ENCODE measurements around the gene CEP57. TPM values are rescaled to one million over a fixed set of nuclear protein-coding genes. Genes with fewer than 3 reads are reported as not detected.
"Not testable (repeated sequence)": the region's sequence is repeated elsewhere in the genome, so short reads cannot be mapped to it uniquely, and the experiment has no call there.

The CEP57 gene
- total RNA-seq, 1 donor = 39.0 TPM

DNA sequence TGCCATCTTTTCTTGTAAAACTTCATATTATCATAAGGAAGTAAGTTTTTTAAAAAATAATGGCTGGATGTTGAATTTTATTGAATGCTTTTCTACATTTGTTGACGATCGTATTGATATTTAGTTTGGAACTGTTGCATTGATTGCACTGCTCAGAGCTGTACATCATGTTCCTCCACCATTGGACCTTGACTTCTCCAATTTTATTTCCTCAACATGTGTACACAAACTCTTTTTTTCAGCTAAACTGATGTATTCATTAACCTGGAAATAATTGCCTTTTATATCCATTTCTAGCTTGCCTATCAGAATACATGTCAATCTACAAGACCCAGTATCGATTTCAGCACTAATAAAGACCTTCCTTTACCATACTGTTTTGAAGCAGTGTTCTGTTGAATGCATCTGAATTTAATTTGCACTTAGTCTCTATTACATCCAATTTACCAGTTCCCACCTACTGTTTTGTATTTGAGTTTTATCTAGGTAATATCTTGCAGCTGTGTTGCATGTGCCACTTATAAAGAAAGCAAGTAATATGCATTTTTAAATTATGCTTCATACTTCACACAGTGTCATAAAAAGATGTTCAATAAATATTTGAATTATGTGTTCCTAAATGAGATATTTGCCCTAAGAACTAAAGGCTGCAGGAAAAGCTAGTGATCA lies 5.5 kb downstream of the CEP57 start:
- no peak for DNase-seq (ENCODE audit: low read depth in 2 of 3, low spot score in 2 of 3)

DNA sequence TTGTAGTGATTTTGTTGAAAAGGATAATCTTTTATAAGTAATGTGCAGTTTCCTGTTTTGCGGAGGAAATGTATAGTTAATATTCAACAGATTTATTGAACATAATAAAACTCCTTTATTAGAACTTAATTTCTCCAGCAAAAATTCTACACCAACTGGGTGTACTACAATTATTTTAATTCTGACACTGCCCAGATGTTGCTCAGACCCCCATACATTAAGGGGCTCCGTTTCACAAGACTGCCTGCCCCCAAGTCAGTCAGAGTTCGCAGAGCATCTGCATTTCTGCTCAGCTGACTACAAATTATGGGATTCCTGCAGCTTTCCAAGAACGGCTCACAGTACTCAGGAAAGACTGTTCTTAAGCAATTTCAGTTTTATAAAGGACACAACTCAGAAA lies 6.2 kb downstream of the CEP57 start:
- DNase-seq (ENCODE audit: low read depth in 2 of 3, low spot score in 2 of 3) = no peak

DNA sequence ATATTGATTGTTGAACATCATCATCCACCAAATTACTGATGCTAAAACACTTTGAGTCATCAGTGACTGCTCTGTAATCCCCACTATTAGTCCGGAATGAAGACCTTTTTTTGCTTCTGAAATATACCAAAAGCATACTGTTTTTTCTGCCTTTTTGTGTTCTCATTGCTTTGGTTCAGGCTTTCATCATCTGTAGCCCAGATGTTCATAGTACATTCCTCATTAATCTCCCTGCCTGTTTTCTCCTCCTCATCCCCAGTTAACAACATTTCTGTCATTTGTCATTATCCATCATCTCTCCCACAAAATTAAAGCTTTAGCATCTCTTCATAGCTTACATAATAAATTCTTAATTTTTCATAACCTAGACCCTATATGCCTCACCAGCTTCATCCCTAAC lies 9.2 kb downstream of the CEP57 start:
- DNase-seq (ENCODE audit: low read depth in 2 of 3, low spot score in 2 of 3) = no peak

DNA sequence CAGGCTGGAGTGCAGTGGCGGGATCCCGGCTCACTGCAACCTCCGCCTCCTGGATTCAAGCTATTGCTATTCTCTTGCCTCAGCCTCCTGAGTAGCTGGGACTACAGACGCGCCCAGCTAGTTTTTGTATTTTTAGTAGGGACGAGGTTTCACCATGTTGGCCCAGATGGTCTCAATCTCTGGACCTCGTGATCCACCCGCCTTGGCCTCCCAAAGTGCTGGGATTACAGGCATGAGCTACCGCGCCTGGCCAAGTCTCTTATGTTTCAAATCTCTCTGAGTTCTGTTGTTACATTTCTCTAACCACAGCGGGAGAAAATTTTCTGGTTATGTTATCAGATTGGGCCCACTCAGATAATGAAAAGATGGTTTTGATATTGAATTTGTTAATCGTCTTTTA lies 10.1 kb downstream of the CEP57 start:
- DNase-seq (ENCODE audit: low read depth in 2 of 3, low spot score in 2 of 3) = no peak

DNA sequence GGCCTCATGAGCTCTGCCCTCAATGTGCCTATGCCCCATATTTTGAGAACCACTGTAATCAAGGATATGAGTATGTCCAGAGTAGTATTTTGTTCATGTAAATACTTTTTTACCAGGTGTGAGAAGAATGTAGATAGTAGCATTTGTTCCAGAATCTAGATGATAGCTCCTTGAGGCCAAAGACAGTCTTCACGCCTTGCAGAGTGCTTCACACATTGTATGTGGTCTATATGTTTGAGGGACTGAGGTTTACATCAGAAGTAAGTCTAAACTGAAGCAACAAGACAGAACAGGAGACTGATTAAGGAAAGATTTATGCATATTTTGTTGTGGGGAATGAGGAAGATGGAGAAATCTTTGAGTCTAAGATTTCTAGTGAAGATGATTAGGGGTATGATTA lies 12.5 kb downstream of the CEP57 start:
- DNase-seq (ENCODE audit: low read depth in 2 of 3, low spot score in 2 of 3) = no peak

DNA sequence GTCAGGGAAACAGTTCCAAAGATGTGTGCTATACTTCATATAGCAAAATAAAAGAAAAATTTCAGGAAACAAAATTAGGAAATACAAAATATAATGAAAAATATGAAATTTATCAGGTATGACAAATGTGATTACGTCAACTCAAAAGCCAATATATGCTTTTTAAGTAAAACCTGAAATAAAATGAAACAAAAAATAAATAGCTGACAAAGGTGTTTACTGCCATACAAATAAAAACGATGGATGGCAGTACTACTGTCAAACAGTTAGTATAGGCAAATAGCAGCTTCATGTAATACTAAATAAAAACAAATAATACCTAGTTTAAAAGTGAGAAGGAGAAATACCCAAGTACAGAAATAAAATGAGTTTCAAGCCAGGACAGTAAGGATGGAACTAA lies 13.7 kb downstream of the CEP57 start:
- DNase-seq (ENCODE audit: low read depth in 2 of 3, low spot score in 2 of 3) = no peak

DNA sequence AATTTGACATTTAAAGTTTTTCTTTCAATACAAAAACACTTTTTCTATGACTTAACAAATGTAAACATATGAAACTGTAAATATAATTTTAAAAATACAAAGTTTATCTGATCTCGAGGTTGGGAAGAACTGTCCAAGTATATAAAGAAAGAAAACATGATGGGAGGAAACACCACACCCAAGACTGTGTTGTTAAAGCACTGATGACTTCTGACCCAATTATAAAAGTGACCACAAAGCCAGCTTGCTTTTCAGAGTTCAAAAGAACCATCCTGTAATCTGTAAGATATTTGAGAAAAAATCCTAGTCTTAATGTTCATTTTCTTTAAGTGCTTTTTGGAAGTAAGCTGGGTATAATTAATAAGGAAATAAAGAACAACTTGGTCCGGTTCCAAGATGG lies 15.6 kb downstream of the CEP57 start:
- no peak for DNase-seq (ENCODE audit: low read depth in 2 of 3, low spot score in 2 of 3)

DNA sequence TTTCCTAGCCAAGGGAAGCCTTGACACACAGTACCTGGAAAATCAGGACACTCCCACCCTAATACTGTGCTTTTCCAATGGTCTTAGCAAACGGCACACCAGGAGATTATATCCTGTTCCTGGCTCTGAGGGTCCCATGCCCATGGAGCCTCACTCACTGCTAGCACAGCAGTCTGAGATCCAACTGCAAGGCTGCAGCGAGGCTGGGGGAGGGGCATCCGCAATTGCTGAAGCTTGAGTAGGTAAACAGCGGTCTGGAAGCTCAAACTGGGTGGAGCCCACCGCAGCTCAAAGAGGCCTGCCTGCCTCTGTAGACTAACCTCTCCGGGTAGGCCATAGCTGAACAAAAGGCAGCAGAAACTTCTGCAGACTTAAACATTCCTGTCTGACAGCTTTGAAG lies 16.2 kb downstream of the CEP57 start:
- not testable (repeated sequence) for DNase-seq (ENCODE audit: low read depth in 2 of 3, low spot score in 2 of 3)

DNA sequence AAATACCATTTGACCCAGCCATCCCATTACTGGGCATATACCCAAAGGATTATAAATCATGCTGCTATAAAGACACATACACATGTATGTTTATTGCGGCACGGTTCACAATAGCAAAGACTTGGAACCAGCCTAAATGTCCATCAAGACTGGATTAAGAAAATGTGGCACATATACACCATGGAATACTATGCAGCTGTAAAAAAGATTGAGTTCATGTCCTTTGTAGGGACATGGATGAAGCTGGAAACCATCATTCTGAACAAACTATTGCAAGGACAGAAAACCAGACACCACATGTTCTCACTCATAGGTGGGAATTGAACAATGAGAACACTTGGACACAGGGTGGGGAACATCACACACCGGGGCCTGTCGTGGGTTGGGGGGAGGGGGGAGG lies 20.8 kb downstream of the CEP57 start:
- not testable (repeated sequence) for DNase-seq (ENCODE audit: low read depth in 2 of 3, low spot score in 2 of 3)

DNA sequence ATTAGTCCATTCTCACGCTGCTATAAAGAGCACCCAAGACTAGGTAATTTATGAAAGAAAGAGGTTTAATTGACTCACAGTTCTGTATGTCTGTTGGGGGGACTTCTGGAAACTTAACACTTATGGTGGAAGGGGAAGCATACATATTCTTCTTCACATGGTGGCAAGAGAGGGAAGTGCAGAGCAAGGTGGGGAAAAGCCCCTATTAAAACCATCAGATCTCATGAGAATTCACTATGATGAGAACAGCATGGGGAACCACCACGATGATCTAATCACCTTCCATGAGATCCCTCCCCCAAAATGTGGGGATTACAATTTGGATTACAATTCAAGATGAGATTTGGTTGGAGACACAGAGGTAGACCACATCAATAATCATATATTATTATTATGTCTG lies 25.7 kb downstream of the CEP57 start:
- peak in 1 of 3 donors; percentile 3 for DNase-seq (ENCODE audit: low read depth in 2 of 3, low spot score in 2 of 3)

DNA sequence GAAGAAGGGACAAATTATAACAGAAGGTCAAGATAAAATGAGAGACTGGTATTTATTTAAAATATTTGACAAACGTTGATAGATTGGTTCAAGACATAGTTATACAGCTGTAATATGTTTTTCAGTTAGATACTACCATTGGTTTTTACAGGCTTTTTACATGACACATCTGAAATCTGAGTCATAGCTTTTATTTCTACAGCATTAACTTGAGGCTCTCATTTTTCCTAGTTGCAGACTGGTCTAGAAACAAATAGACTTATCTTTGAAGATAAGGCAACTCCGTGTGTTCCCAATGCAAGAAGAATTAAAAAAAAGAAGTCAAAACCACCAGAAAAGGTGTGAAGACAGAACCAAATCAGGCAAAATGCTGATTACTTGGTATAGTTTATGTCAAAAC lies 31.3 kb downstream of the CEP57 start:
- no peak for DNase-seq (ENCODE audit: low read depth in 2 of 3, low spot score in 2 of 3)

DNA sequence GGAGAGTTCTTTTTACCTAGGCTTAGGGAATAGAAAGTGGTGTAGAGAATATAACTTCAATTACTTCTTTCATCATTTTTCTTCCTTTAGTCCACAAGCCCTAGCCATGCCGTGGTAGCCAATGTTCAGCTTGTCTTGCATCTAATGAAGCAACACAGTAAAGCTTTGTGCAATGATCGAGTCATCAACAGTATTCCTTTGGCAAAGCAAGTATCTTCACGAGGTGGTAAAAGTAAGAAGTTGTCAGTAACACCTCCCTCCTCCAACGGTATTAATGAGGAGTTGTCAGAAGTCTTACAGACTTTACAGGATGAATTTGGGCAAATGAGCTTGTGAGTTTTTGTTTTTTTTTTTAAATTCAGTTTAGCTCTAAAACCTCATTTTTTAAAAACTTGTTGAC lies 37.4 kb downstream of the CEP57 start:
- DNase-seq (ENCODE audit: low read depth in 2 of 3, low spot score in 2 of 3) = no peak

DNA sequence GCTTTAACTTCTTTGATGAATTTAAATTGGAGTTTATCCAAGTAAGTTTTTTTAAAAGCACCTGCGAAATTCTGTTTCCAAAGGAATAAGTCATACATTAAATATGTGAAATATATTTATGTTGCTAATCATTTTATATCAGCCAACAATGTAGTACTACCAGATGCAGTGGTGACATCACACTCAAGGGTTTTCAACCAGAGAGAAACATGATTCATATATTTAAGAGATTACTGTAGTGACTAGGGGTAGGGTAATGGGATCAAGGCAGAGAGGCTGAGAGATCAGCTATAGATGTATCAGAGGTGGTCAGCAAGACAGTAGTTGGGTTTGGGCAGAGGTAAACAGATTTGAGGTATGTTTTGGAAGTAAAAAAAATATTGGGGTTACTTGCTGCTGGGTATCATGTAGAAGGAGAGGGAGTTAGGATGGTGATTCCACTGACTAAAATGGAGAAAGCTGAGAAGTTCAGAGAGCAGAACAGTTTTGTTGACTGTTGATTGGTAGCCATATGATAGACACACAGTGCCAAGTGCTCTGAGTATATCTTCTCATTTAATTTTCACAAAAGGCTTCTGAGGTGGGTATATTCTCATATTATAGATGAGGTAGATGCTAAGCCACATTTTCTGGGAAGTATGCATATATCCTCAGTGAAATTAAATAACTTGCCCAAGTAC lies 39.4 kb downstream of the CEP57 start:
- DNase-seq (ENCODE audit: low read depth in 2 of 3, low spot score in 2 of 3) = no peak

DNA sequence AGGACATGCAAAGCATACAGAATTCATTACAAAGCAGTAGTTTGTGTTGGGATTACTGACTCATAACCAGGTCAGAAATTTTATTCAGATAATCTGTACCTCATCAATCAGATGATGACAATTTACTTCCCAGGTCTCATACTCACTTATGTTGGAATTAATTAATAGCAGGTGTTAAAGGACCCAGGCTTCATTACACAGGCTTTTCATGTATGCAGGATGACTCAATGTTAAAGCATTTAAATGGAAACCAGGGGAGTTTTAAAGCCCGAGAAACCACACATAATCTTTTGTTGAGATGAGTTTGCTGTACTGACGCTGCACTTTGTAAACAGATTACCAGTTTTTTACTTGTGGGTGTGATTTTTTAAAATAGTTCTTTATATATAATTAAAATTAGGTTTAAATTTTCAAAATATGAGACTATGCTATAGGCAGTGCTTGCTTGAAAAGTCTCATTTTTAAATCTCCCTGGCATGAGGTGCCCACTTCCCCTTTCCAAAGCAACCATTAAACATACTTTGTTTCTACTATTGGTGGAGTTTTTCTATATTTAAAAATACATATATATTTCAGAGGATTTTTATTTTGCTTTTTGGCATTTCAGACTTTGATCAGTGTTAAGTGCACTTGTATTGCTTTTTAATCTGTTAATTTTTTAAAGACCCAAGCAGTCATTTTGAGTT lies 41.0 kb downstream of the CEP57 start:
- peak in 1 of 3 donors; percentile 8 for DNase-seq (ENCODE audit: low read depth in 2 of 3, low spot score in 2 of 3)

DNA sequence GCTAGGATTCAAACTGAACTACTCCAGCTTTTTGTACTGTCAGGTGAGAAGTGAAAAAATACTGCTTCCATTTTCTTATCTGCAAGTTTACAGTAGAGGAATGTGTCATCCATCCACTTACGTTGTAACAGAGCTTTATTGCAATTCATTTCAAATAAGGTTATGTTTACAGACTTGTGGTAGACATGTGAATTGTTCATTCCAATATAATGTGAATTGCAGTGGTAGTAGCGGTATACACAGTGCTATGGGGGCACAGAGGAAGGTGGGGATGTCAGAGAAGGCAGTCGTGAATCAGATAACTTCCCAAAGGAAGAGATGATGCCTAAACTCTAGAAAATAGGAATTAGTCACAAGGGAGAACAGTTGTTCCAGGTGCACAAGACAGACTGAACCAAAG lies 42.5 kb downstream of the CEP57 start:
- no peak for DNase-seq (ENCODE audit: low read depth in 2 of 3, low spot score in 2 of 3)

DNA sequence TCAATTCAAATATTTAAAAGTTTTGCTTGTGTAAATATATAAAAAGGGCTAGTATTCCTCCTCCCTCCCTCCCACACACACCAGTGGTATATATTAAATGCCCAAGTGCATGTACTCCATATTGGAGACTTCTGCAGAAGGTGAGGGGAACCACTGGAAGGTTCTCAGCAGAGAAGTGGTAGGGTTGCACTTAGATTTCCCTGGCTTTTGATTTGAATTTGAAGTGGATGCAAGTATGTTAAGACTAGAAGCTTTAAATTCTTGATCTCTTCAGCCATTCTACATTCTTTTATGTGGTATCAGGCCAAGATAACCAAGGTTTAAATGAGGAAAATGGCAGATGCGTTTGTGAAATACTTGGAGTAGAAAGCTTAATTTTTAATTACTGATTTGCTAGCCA lies 43.1 kb downstream of the CEP57 start:
- DNase-seq (ENCODE audit: low read depth in 2 of 3, low spot score in 2 of 3) = no peak

DNA sequence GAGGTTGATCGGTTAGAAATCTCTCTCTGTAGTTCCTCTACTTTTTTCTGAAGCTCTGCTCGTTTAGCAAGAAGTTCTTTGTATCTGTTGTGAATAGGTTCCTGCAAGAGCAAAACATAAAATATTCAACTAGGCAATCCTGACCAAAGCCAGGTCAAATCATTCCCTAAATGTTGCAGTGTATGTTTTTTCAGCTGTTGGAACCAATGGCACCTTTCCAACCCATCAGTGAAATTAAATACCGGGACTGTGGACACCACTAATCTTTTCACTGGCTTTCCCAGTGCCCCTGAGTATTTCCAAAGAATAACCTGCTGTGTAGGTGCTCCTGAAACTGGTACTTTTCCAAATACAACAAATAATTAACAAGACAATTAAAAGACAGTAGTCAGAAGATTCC lies 45.1 kb downstream of the CEP57 start:
- no peak for DNase-seq (ENCODE audit: low read depth in 2 of 3, low spot score in 2 of 3)

DNA sequence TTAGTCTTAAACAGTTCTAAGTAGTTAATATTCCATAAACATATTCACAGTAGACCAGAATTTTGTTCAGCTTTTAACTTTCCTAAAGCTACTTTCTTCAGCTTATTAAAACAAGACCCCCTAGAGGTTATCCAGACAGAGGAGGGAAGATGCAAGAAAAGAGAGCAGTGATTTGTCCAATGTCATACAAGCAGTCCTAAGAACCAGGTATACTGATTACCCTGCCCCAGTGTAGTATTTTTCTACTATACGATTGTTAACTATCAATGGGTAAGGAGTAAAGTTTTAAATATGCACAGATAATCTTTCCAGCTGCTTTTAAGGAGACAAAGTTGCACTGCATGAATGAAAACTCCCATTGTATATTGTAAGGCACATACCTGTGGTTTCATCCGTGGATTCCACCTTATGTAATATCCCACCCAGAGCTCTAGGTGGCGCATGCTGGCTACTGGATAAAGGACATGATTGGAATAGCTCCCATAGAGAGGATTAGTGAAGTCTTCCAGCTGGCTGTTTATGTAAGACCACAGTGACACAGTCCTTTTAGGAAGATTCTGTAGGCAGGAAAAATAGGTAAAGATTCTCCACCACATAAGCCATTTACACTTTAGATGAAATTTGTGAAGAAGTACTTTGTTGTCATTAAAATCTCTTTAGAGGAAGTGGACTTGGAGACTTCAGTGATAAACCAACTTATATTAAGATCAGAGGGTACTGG lies 45.6 kb downstream of the CEP57 start:
- DNase-seq (ENCODE audit: low read depth in 2 of 3, low spot score in 2 of 3) = peak; percentile 32 to 78 (median 50)

DNA sequence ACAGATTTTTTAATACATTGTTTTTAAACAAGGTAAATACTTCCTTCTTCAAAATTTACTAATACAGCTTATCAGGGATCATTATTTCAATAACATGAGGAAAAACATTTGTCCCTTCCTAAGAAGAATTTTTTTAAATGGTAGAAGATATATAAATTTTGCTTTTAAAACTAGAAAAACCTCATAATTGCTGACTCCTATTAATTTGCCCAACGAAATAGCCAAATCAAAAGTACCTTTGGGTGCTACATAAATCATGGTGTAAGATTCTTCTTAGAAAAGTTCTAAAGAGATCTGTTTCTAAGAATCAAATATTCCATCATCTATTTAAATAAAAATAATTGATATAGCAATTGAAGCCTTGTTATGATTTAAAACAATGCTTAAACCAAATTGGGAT lies 54.9 kb downstream of the CEP57 start:
- DNase-seq (ENCODE audit: low read depth in 2 of 3, low spot score in 2 of 3) = no peak

DNA sequence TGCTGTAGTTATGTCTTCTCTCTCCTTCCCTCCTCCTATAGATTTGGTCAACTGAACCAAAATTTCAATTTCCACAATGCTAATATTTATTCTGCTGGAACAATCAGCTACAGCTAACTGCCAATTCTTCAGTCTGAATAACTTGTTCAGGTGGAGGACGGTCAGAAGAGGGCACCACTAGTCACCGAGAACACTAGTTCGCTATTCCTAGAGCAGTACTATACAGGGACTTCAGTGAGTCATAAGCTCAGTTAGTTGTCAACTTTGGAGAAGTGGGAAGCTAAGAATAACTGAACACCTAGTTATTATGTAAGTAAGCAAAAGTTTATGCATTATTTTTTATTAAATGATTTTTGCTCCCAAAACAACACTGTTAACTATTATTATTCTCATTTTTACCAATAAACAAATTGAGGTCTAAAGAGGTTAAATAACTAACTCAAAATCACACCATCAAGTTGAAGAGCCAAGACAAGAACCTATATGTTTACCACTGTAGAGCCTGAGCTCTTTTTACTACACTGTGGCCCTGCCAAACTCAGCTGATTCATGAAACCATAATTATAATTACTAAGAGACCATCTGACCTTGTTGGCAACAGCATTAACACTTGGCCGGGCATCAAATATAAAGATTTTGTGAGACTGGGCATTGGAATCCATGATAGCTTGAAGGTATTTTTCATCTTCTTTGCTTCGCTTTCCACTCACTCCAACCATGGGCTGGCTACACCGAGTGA lies 59.0 kb downstream of the CEP57 start:
- peak in 2 of 3 donors; percentile 51 to 57 for DNase-seq (ENCODE audit: low read depth in 2 of 3, low spot score in 2 of 3)

DNA sequence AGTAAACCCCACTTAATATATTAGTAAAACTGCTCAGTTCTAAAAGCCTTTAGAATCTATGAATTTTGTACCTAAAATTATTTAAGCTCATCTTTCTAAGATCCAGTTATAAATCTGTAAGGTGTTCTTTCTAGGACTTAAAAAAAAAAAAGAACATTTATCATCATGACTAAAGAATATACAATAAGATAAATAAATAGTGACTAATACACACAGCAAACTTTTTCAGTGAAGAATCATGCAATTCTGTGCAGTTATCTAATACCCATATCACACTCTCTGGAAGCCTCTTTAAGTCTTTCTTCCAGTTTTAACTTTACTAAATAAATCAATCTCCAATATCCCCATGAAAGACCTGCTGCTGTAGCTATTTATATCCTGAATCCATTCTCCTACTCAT lies 59.8 kb downstream of the CEP57 start:
- no peak for DNase-seq (ENCODE audit: low read depth in 2 of 3, low spot score in 2 of 3)

Data from hematopoietic multipotent progenitor cell (in vitro differentiated cells).